Parathyroid adenoma (tissue), 2 donors: ENCODE results near the gene COTL1.

Experiments used
- H2AFZ ChIP-seq: fragments of 300-600 bp; sonication (generic); one replicate; pipeline ENCODE4 v1.7.0; 2017; ENCODE audit warnings: antibody characterized with exemption, mild to moderate bottlenecking
- H3K27ac ChIP-seq: fragments of 300-600 bp; sonication (generic); one replicate; pipeline ENCODE4 v1.7.0; 2017
- H3K27me3 ChIP-seq: fragments of 300-600 bp; sonication (generic); one replicate; pipeline ENCODE4 v1.7.0; 2017; ENCODE audit warnings: low read length; ENCODE audit not compliant: control insufficient read depth, insufficient read depth
- H3K36me3 ChIP-seq: fragments of 300-600 bp; sonication (generic); one replicate; pipeline ENCODE4 v1.7.0; 2017; ENCODE audit warnings: low read length; ENCODE audit not compliant: control insufficient read depth, insufficient read depth
- H3K4me1 ChIP-seq: fragments of 300-600 bp; sonication (generic); one replicate; pipeline ENCODE4 v1.7.0; 2017; ENCODE audit warnings: control low read depth
- H3K4me2 ChIP-seq: fragments of 300-600 bp; sonication (generic); one replicate; pipeline ENCODE4 v1.7.0; 2017; ENCODE audit warnings: low read length
- H3K4me3 ChIP-seq: fragments of 300-600 bp; sonication (generic); one replicate; pipeline ENCODE4 v1.7.0; 2017; ENCODE audit warnings: low read depth, low read length
- H3K79me2 ChIP-seq: fragments of 300-600 bp; sonication (generic); one replicate; pipeline ENCODE4 v1.7.0; 2017; ENCODE audit warnings: control low read depth
- H3K9ac ChIP-seq: fragments of 300-600 bp; sonication (generic); one replicate; pipeline ENCODE4 v1.7.0; 2017; ENCODE audit warnings: mild to moderate bottlenecking
- H3K9me3 ChIP-seq: fragments of 300-600 bp; sonication (generic); one replicate; pipeline ENCODE4 v1.7.0; 2017; ENCODE audit warnings: low read length; ENCODE audit not compliant: control insufficient read depth
- CTCF ChIP-seq: fragments of 300-600 bp; sonication (generic); IDR thresholded peaks from one replicate; pipeline ENCODE4 v1.7.0; 2017; ENCODE audit warnings: antibody characterized with exemption, mild to moderate bottlenecking
- donor health status: primary hyperparathyroidism.

Gene COTL1

GRCh38 chr16:84603940-84604339 lies 13.9 kb downstream of the COTL1 start:
- H3K4me1 ChIP-seq, result no peaks in the 10 kb centered on the region
- no peak overlapping the region for H3K9ac ChIP-seq

GRCh38 chr16:84603140-84603816 lies 14.6 kb downstream of the COTL1 start:
- H3K9ac ChIP-seq, result no peak overlapping the region
- no peaks in the 10 kb centered on the region for H3K79me2 ChIP-seq
- no peaks in the 10 kb centered on the region for H3K36me3 ChIP-seq
- no peak overlapping the region for H2AFZ ChIP-seq
- no peak for TF ChIP-seq CTCF
- no peaks in the 10 kb centered on the region for H3K9me3 ChIP-seq
- no peak overlapping the region for H3K4me3 ChIP-seq
- H3K27ac ChIP-seq, result no peak overlapping the region
- H3K4me1 ChIP-seq, result no peaks in the 10 kb centered on the region
- no peaks in the 10 kb centered on the region for H3K27me3 ChIP-seq
- H3K4me2 ChIP-seq, result no peak overlapping the region

More at GRCh38 chr16:84603940-84604339, 13.9 kb downstream of the COTL1 start:
- Histone ChIP-seq H3K27ac (no peak overlapping the region), H3K79me2 (no peaks in the 10 kb centered on the region), H3K27me3 (no peaks in the 10 kb centered on the region), H2AFZ (no peak overlapping the region), H3K4me3 (no peak overlapping the region), H3K36me3 (no peaks in the 10 kb centered on the region), H3K4me2 (no peak overlapping the region), H3K9me3 (no peaks in the 10 kb centered on the region)
- TF ChIP-seq CTCF, result no peak

GRCh38 chr16:84600343-84601229 lies 17.3 kb downstream of the COTL1 start:
- Histone ChIP-seq H2AFZ (no peak overlapping the region), H3K36me3 (no peaks in the 10 kb centered on the region), H3K4me1 (no peaks in the 10 kb centered on the region), H3K79me2 (no peaks in the 10 kb centered on the region), H3K4me3 (no peak overlapping the region), H3K9me3 (no peaks in the 10 kb centered on the region), H3K4me2 (no peak overlapping the region), H3K9ac (no peak overlapping the region), H3K27ac (no peak overlapping the region), H3K27me3 (no peaks in the 10 kb centered on the region)
- no peak for TF ChIP-seq CTCF

- Histone ChIP-seq H3K4me3 (no peak overlapping the region), H3K4me2 (peak overlapping the region; percentile 57), H3K9ac (no peak overlapping the region), H2AFZ (peak overlapping the region; percentile 67), H3K27ac (peak overlapping the region; percentile 29), H3K36me3 (no peaks in the 10 kb centered on the region), H3K4me1 (peaks cover 8% of the 10 kb centered on the region), H3K79me2 (no peaks in the 10 kb centered on the region), H3K27me3 (no peaks in the 10 kb centered on the region), H3K9me3 (no peaks in the 10 kb centered on the region)
- TF ChIP-seq CTCF, result no peak
Observed at GRCh38 chr16:84599521-84600202, 18.2 kb downstream of the COTL1 start.
